B cell (primary cell): ENCODE measurements around the gene PKNOX2. TPM values are rescaled to one million over a fixed set of nuclear protein-coding genes. Genes with fewer than 3 reads are reported as not detected.

Experiments
- ATAC-seq: fragments of 200-7000 bp; cut with Tn5 transposase; one replicate; pipeline ENCODE4 v1.10.0; 2021; ENCODE audit warnings: low read depth, mild to moderate bottlenecking, moderate number of reproducible peaks, moderate library complexity
- CTCF ChIA-PET: fragments of 350-600 bp; sonication (Branson Sonifier 250); formaldehyde crosslinking; loops from one replicate; lab custom pipeline; 2021; ENCODE audit warnings: antibody characterized with exemption, inconsistent platforms; lab: Charles Lee
- POLR2A ChIA-PET: fragments of 350-600 bp; sonication (Branson Sonifier 250); formaldehyde crosslinking; loops from one replicate; lab custom pipeline; 2021; ENCODE audit warnings: antibody characterized with exemption; lab: Charles Lee
- DNase-seq: peaks from one replicate; pipeline ENCODE4 v3.0.0; 2013
- H2AFZ ChIP-seq: 2 replicates; pipeline ENCODE4 v1.6.1; 2012; ENCODE audit warnings: mild to moderate bottlenecking, low read depth, low read length; ENCODE audit not compliant: insufficient read depth, poor library complexity, severe bottlenecking
- H3K27ac ChIP-seq, 2 donors: 1 replicate in 1 of 2; 2 replicates in 1 of 2; pipeline ENCODE4 v1.5.1; 2012 to 2013; ENCODE audit warnings: low read length in 2 of 2, mild to moderate bottlenecking in 2 of 2, moderate library complexity in 1 of 2
- H3K27me3 ChIP-seq, 4 experiments: fragments of 200-600 bp in 1 of 4; sonication (generic) in 1 of 4; replicated peaks in 1 of 4; 1 replicate in 2 of 4; 2 replicates in 2 of 4; pipeline versions ENCODE4 v1.6.1 to v1.7.0; 2013 to 2016; ENCODE audit warnings: low read length in 3 of 4, mild to moderate bottlenecking in 2 of 4, mixed read lengths in 1 of 4, moderate library complexity in 1 of 4; ENCODE audit not compliant: insufficient read depth in 4 of 4, control insufficient read depth in 3 of 4; ENCODE audit errors: control extremely low read depth in 1 of 4
- H3K36me3 ChIP-seq, 2 experiments: replicated peaks in 1 of 2; 1 replicate in 1 of 2; 2 replicates in 1 of 2; pipeline versions ENCODE4 v1.6.1 to v1.7.1; 2013; ENCODE audit warnings: low read length in 1 of 2; ENCODE audit not compliant: insufficient read depth in 2 of 2, control insufficient read depth in 1 of 2; ENCODE audit errors: control extremely low read depth in 1 of 2, extremely low read depth in 1 of 2
- H3K4me1 ChIP-seq, 2 donors: fragments of 200-600 bp in 1 of 2; sonication (generic) in 1 of 2; 1 replicate in 1 of 2; 2 replicates in 1 of 2; pipeline versions ENCODE4 v1.5.1 to v1.6.1; 2013 to 2017; ENCODE audit warnings: low read length in 2 of 2; ENCODE audit not compliant: control insufficient read depth in 2 of 2, insufficient read depth in 2 of 2
- H3K4me2 ChIP-seq: replicated peaks from 2 replicates; pipeline ENCODE3; 2012; ENCODE audit warnings: mild to moderate bottlenecking, low read depth, low read length; ENCODE audit not compliant: poor library complexity, severe bottlenecking
- H3K4me3 ChIP-seq, 5 experiments: fragments of 200-600 bp in 1 of 5; sonication (generic) in 1 of 5; 1 replicate in 3 of 5; 2 replicates in 2 of 5; pipeline versions ENCODE4 v1.5.1 to v1.7.0; 2011 to 2016; ENCODE audit warnings: low read length in 4 of 5, mild to moderate bottlenecking in 4 of 5, low read depth in 2 of 5, control low read depth in 1 of 5, moderate library complexity in 1 of 5; ENCODE audit not compliant: insufficient read depth in 1 of 5; ENCODE audit errors: control extremely low read depth in 1 of 5, extremely low read depth in 1 of 5
- H3K79me2 ChIP-seq: fragments of 200-600 bp; sonication (generic); one replicate; pipeline ENCODE4 v1.6.0; 2016; ENCODE audit warnings: low read length; ENCODE audit not compliant: control insufficient read depth, insufficient read depth
- H3K9ac ChIP-seq: fragments of 200-600 bp; sonication (generic); 2 replicates; pipeline ENCODE4 v1.6.1; 2017; ENCODE audit warnings: mild to moderate bottlenecking, low read length, moderate library complexity
- H3K9me3 ChIP-seq, 3 donors: one replicate each; pipeline versions ENCODE4 v1.6.1 to v1.7.1; 2013; ENCODE audit warnings: low read length in 2 of 3; ENCODE audit not compliant: control insufficient read depth in 2 of 3, insufficient read depth in 1 of 3; ENCODE audit errors: control extremely low read depth in 1 of 3
- H4K20me1 ChIP-seq: 2 replicates; pipeline ENCODE4 v1.6.0; 2012; ENCODE audit warnings: mild to moderate bottlenecking, low read length; ENCODE audit not compliant: insufficient read depth, control insufficient read depth, poor library complexity, severe bottlenecking
- H3K27ac Mint-ChIP-seq: one replicate; pipeline ENCODE4 v1.8.0; 2021; ENCODE audit warnings: mixed read lengths
- H3K27me3 Mint-ChIP-seq: one replicate; pipeline ENCODE4 v1.8.0; 2021; ENCODE audit warnings: mixed read lengths
- H3K4me1 Mint-ChIP-seq: one replicate; pipeline ENCODE4 v1.8.0; 2021; ENCODE audit warnings: mixed read lengths
- H3K4me3 Mint-ChIP-seq: one replicate; pipeline ENCODE4 v1.8.0; 2021; ENCODE audit warnings: mixed read lengths
- H3K9me3 Mint-ChIP-seq: one replicate; pipeline ENCODE4 v1.8.0; 2022; ENCODE audit warnings: mixed read lengths; ENCODE audit not compliant: insufficient read depth
- CTCF ChIP-seq: fragments of 200-600 bp; IDR thresholded peaks from one replicate; pipeline ENCODE4 v1.8.0; 2022; ENCODE audit warnings: antibody characterized with exemption, mild to moderate bottlenecking
- EZH2 ChIP-seq: IDR thresholded peaks from 2 replicates; pipeline ENCODE4 v1.6.1; 2012; ENCODE audit warnings: borderline replicate concordance, low read depth, mild to moderate bottlenecking, moderate library complexity, low read length; ENCODE audit not compliant: insufficient read depth, poor library complexity, severe bottlenecking
- WGBS: methylation state at CpG from one replicate; pipeline ENCODE4 v1.1.5; 2013; ENCODE audit warnings: missing lambda C conversion rate; ENCODE audit not compliant: insufficient coverage; 5-methylcytosine and 5-hydroxymethylcytosine counted together
- intact Hi-C: fragments of 100-400 bp; cut with micrococcal nuclease; formaldehyde crosslinking; loops from one replicate; pipeline ENCODE4 v1.10.0; 2022
- polyA plus RNA-seq: library from polyadenylated mRNA; depleted of rRNA; stranded (reverse); fragments of >200 nt; gene quantifications from 2 replicates; pipeline ENCODE4 v1.2.3, GENCODE V29; 2012
- total RNA-seq, 2 donors: library from RNA; stranded (reverse); fragments of 120-200 nt in 1 of 2; gene quantifications; 1 replicate in 1 of 2; 2 replicates in 1 of 2; pipeline versions ENCODE4 v1.2.3 to v1.2.4, GENCODE V29; 2013 to 2022

PKNOX2 gene
- total and polyA plus RNA-seq, 2 donors (not counting 1 experiment from before 2014, with no cell fraction given), result not detected

DNA sequence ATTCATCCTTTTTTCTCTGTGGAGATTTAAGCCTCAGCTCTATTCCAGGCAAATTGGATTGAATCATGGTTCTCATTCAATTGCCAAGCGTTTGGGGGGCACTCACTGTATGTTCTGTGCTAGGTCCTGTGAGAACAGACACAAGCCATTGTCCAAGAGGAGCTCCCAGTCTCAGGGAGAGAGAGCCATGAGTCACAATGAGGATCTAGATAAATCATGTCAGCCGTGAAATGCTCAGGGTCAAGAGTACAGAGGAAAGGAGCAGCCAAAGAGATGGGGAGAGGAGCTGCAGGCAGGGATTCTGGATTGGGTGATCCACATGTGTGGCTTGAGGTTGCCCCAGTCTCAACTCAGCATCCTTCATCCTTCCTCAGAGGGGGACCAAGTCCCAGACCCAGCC, 237.9 kb downstream of the PKNOX2 start:
- Mint-ChIP-seq H3K4me3 (no peak overlapping the region), H3K4me1 (peaks cover 4% of the 10 kb centered on the region), H3K27me3 (peaks cover 75% of the 10 kb centered on the region), H3K27ac (no peak overlapping the region), H3K9me3 (no peaks in the 10 kb centered on the region)
- no peak for ATAC-seq
- H3K4me3 ChIP-seq, result no peak overlapping the region
- WGBS, result 40% methylated on average over 1 of the region's 2 CpGs
- no peak overlapping the region for H3K4me2 ChIP-seq
- POLR2A ChIA-PET, result no interaction called here
- H3K36me3 ChIP-seq, result no peaks in the 10 kb centered on the region
- no peak for DNase-seq
- intact Hi-C loops, result no loop called here
- no peak overlapping the region for H3K9ac ChIP-seq
- H3K79me2 ChIP-seq, result no peaks in the 10 kb centered on the region
- H2AFZ ChIP-seq, result no peak overlapping the region
- TF ChIP-seq EZH2 (no peak), CTCF (no peak)
- H3K9me3 ChIP-seq, result no peaks in the 10 kb centered on the region
- H3K4me1 ChIP-seq, result peaks cover 5 to 7% of the 10 kb centered on the region in 2 donors
- H4K20me1 ChIP-seq, result no peaks in the 10 kb centered on the region
- peaks cover 0 to 34% (median 6%) of the 10 kb centered on the region in 4 experiments for H3K27me3 ChIP-seq
- CTCF ChIA-PET, result no interaction called here
- no peak overlapping the region for H3K27ac ChIP-seq

GRCh38 chr11:125404157-125404810, 239.7 kb downstream of the PKNOX2 start:
- Histone ChIP-seq H2AFZ (no peak overlapping the region), H3K9me3 (no peaks in the 10 kb centered on the region), H3K27me3 (peaks cover 0 to 35% (median 6%) of the 10 kb centered on the region in 4 experiments), H3K4me3 (no peak overlapping the region), H3K36me3 (no peaks in the 10 kb centered on the region), H3K79me2 (no peaks in the 10 kb centered on the region), H3K4me1 (peaks cover 5 to 7% of the 10 kb centered on the region in 2 donors), H3K27ac (no peak overlapping the region), H3K9ac (no peak overlapping the region), H3K4me2 (no peak overlapping the region), H4K20me1 (no peaks in the 10 kb centered on the region)
- peaks cover 78% of the 10 kb centered on the region for H3K27me3 Mint-ChIP-seq
- ChIA-PET CTCF (interaction anchor here (0.5 to 3.3 kb wide), 5 partner anchors 10 to 895 kb away, joined by 3 to 17 read pairs (median 3); no protein-coding TSS in a partner anchor), POLR2A (no interaction called here)
- peaks cover 2% of the 10 kb centered on the region for H3K4me1 Mint-ChIP-seq
- WGBS, result 83% methylated on average over 13 of the region's 15 CpGs
- ATAC-seq (no peak), DNase-seq (no peak)
- H3K9me3 Mint-ChIP-seq, result no peaks in the 10 kb centered on the region
- no peak overlapping the region for H3K27ac Mint-ChIP-seq
- TF ChIP-seq CTCF (no peak), EZH2 (no peak)
- intact Hi-C loops, result no loop called here
- no peak overlapping the region for H3K4me3 Mint-ChIP-seq
